HCT116 (cell line): ENCODE measurements around the gene TKTL1. TPM values are rescaled to one million over a fixed set of nuclear protein-coding genes. Genes with fewer than 3 reads are reported as not detected.

ENCODE experiments used
- ATAC-seq: fragments of 200-7000 bp; cut with Tn5 transposase; 2 replicates; pipeline ENCODE4 v1.9.1; 2020; ENCODE audit warnings: mild to moderate bottlenecking, moderate library complexity
- BruUV-seq: library from RNA; stranded (reverse); fragments of 400-500 nt; replicated peaks from 2 replicates; lab custom pipeline; 2021; lab: Mats Ljungman, UMichigan
- CTCF ChIA-PET: fragments of 300-600 bp; sonication (Branson Sonifier 250); formaldehyde crosslinking; loops from one replicate; lab custom pipeline; 2021; ENCODE audit warnings: antibody characterized with exemption; lab: Charles Lee
- POLR2A ChIA-PET: fragments of 300-600, 350-600 bp; sonication (Branson Sonifier 250); formaldehyde crosslinking; loops from one replicate; lab custom pipeline; 2021; ENCODE audit warnings: antibody characterized with exemption; lab: Charles Lee
- RAD21 ChIA-PET, 2 experiments: fragments of 300-600 bp; sonication (Branson Sonifier 250); formaldehyde crosslinking; loops; one replicate each; lab custom pipeline; 2023; ENCODE audit warnings: low total read pairs in 2 of 2; ENCODE audit not compliant: uncharacterized antibody in 2 of 2, unreplicated experiment in 2 of 2, low non-redundant PET in 1 of 2; lab: Charles Lee
- DNase-seq: peaks from one replicate; pipeline ENCODE4 v3.0.0-alpha.2; 2010; ENCODE audit warnings: low read depth, low spot score
- H2AFZ ChIP-seq: fragments of 200-600 bp; shearing (Covaris generic), sonication (generic); 2 replicates; pipeline ENCODE4 v1.6.1; 2017; ENCODE audit warnings: low read depth, mixed run types, mixed read lengths, antibody characterized with exemption, low read length; ENCODE audit not compliant: poor library complexity, severe bottlenecking
- H3K27ac ChIP-seq: 2 replicates; pipeline ENCODE4 v1.5.1; 2012; ENCODE audit warnings: low read depth, low read length
- H3K27me3 ChIP-seq: fragments of 200-600 bp; sonication (generic); 2 replicates; pipeline ENCODE4 v1.6.1; 2016; ENCODE audit warnings: mixed run types, low read length, mixed read lengths; ENCODE audit not compliant: insufficient read depth
- H3K36me3 ChIP-seq, 2 experiments: fragments of 200-500 bp in 1 of 2; fragments of 200-600 bp in 1 of 2; sonication (Bioruptor generic) in 1 of 2; sonication (generic) in 1 of 2; 2 replicates each; pipeline versions ENCODE4 v1.5.1 to v1.6.1; 2014 to 2016; ENCODE audit warnings: low read length in 2 of 2, inconsistent platforms in 1 of 2, mixed read lengths in 1 of 2, mixed run types in 1 of 2; ENCODE audit not compliant: insufficient read depth in 2 of 2, control insufficient read depth in 1 of 2
- H3K4me1 ChIP-seq, 2 experiments: fragments of 200-600 bp in 1 of 2; sonication (generic) in 1 of 2; 2 replicates each; pipeline versions ENCODE4 v1.5.1 to v1.6.1; 2012 to 2017; ENCODE audit warnings: low read length in 2 of 2, inconsistent platforms in 1 of 2, mild to moderate bottlenecking in 1 of 2, mixed read lengths in 1 of 2, mixed run types in 1 of 2, moderate library complexity in 1 of 2; ENCODE audit not compliant: insufficient read depth in 2 of 2, control insufficient read depth in 1 of 2
- H3K4me2 ChIP-seq: fragments of 200-600 bp; sonication (generic); 2 replicates; pipeline ENCODE4 v1.6.1; 2017; ENCODE audit warnings: mixed run types, low read length, mixed read lengths
- H3K4me3 ChIP-seq, 2 experiments: fragments of 200-600 bp in 1 of 2; sonication (generic) in 1 of 2; replicated peaks in 1 of 2; 2 replicates each; pipeline ENCODE4 v1.5.1; 2011 to 2016; ENCODE audit warnings: low read length in 2 of 2, control low read depth in 1 of 2, low read depth in 1 of 2, mild to moderate bottlenecking in 1 of 2, mixed read lengths in 1 of 2, mixed run types in 1 of 2
- H3K79me2 ChIP-seq: fragments of 200-600 bp; sonication (generic); 2 replicates; pipeline ENCODE4 v1.6.1; 2017; ENCODE audit warnings: mild to moderate bottlenecking, mixed run types, low read length, moderate library complexity, mixed read lengths; ENCODE audit not compliant: insufficient read depth
- H3K9ac ChIP-seq: fragments of 200-600 bp; sonication (generic); 2 replicates; pipeline ENCODE4 v1.6.1; 2016; ENCODE audit warnings: low read length, mixed read lengths
- H3K9me2 ChIP-seq: fragments of 200-600 bp; sonication (generic), shearing (Covaris generic); 2 replicates; pipeline ENCODE4 v1.6.1; 2017; ENCODE audit warnings: mixed run types, mild to moderate bottlenecking, moderate library complexity; ENCODE audit not compliant: insufficient read depth
- H3K9me3 ChIP-seq, 2 experiments: fragments of 200-500 bp in 1 of 2; fragments of 200-600 bp in 1 of 2; sonication (Bioruptor generic) in 1 of 2; sonication (generic) in 1 of 2; 2 replicates each; pipeline ENCODE4 v1.6.1; 2014 to 2017; ENCODE audit warnings: low read length in 2 of 2, mixed read lengths in 2 of 2, inconsistent platforms in 1 of 2, low read depth in 1 of 2, mild to moderate bottlenecking in 1 of 2, mixed run types in 1 of 2, moderate library complexity in 1 of 2; ENCODE audit not compliant: control insufficient read depth in 1 of 2, insufficient read depth in 1 of 2
- H4K20me1 ChIP-seq: fragments of 200-600 bp; sonication (generic), shearing (Covaris generic); 2 replicates; pipeline ENCODE4 v1.6.1; 2017; ENCODE audit warnings: mixed run types, mild to moderate bottlenecking, moderate library complexity; ENCODE audit not compliant: insufficient read depth
- ATF3 ChIP-seq: IDR thresholded peaks from 2 replicates; pipeline ENCODE4 v1.6.1; 2012
- CBX3 ChIP-seq: IDR thresholded peaks from 2 replicates; pipeline ENCODE4 v1.6.1; 2012; ENCODE audit warnings: low read depth
- CEBPB ChIP-seq: IDR thresholded peaks from 2 replicates; pipeline ENCODE4 v1.6.1; 2012; ENCODE audit warnings: low read depth
- CTCF ChIP-seq, 3 experiments: fragments of 200-600 bp in 1 of 3; sonication (generic) in 1 of 3; IDR thresholded peaks in 2 of 3; conservative IDR thresholded peaks in 1 of 3; 2 replicates each; pipeline ENCODE4 v1.5.1; 2012 to 2017; ENCODE audit warnings: low read depth in 2 of 3, low read length in 2 of 3, antibody characterized with exemption in 1 of 3, borderline replicate concordance in 1 of 3, control low read depth in 1 of 3, mild to moderate bottlenecking in 1 of 3, mixed read lengths in 1 of 3, mixed run types in 1 of 3, moderate library complexity in 1 of 3; ENCODE audit not compliant: insufficient read depth in 1 of 3
- EGR1 ChIP-seq: IDR thresholded peaks from 2 replicates; pipeline ENCODE4 v1.6.1; 2012; ENCODE audit warnings: low read depth
- RAD21 ChIP-seq: IDR thresholded peaks from 2 replicates; pipeline ENCODE4 v1.6.1; 2012; ENCODE audit warnings: low read depth, mild to moderate bottlenecking
- REST ChIP-seq: IDR thresholded peaks from 2 replicates; pipeline ENCODE4 v1.6.1; 2012; ENCODE audit warnings: low read depth
- SP1 ChIP-seq: IDR thresholded peaks from 2 replicates; pipeline ENCODE4 v1.6.1; 2012; ENCODE audit warnings: low read depth
- SRF ChIP-seq: IDR thresholded peaks from 2 replicates; pipeline ENCODE4 v1.6.1; 2012; ENCODE audit warnings: low read depth
- TCF7L2 ChIP-seq: IDR thresholded peaks from 2 replicates; pipeline ENCODE4 v1.7.0; 2011; ENCODE audit warnings: borderline replicate concordance, inconsistent platforms; ENCODE audit not compliant: insufficient read depth, insufficient read length; ENCODE audit errors: extremely low read depth
- YY1 ChIP-seq: IDR thresholded peaks from 2 replicates; pipeline ENCODE4 v1.6.1; 2011; ENCODE audit warnings: low read length, low read depth, moderate library complexity, mild to moderate bottlenecking; ENCODE audit not compliant: insufficient replicate concordance; ENCODE audit errors: extremely low read depth
- ZBTB33 ChIP-seq: IDR thresholded peaks from 2 replicates; pipeline ENCODE4 v1.6.1; 2011; ENCODE audit warnings: mild to moderate bottlenecking, low read length, moderate library complexity; ENCODE audit not compliant: insufficient replicate concordance; ENCODE audit errors: extremely low read depth
- intact Hi-C: fragments of 100-400 bp; cut with micrococcal nuclease; formaldehyde crosslinking; loops from 2 replicates; pipeline ENCODE4 v1.10.0; 2022
- total RNA-seq: library from RNA; stranded (reverse); gene quantifications from one replicate; pipeline ENCODE4 v1.2.1, GENCODE V29; 2021; ENCODE audit not compliant: unreplicated experiment

TKTL1 gene
- total RNA-seq, 1 experiment from 2014 or later = 0.34 TPM

- TF ChIP-seq REST = no peak
- TF ChIP-seq ATF3 = no peak
- no peak for TF ChIP-seq TCF7L2
- no peak for TF ChIP-seq EGR1
- no peak for TF ChIP-seq YY1
- TF ChIP-seq RAD21 = no peak
- TF ChIP-seq ZBTB33 = no peak
Observed at GRCh38 chrX:154315416-154315815, 19.8 kb downstream of the TKTL1 start (continued).

- H3K9me3 ChIP-seq = no peaks in the 10 kb centered on the region
- intact Hi-C loops = no loop called here
- no peak overlapping the region for H3K4me3 ChIP-seq
- RAD21 ChIA-PET = no interaction called here
- POLR2A ChIA-PET = no interaction called here
- H3K36me3 ChIP-seq = no peaks in the 10 kb centered on the region
- CTCF ChIA-PET = interaction anchor here (0.8 kb wide), 1 partner anchor 9 kb away, joined by 3 read pairs; no protein-coding TSS in a partner anchor
- no TSS peak for BruUV-seq
- DNase-seq = no peak
- H2AFZ ChIP-seq = peak overlapping the region; percentile 61
- no peaks in the 10 kb centered on the region; a peak in 1 of 4 replicates for H3K4me1 ChIP-seq
- peak; percentile 85 for ATAC-seq
- no peak overlapping the region for H3K4me2 ChIP-seq
- no peaks in the 10 kb centered on the region for H3K9me2 ChIP-seq
- H3K27me3 ChIP-seq = no peaks in the 10 kb centered on the region
- no peak overlapping the region for H3K27ac ChIP-seq
- no peaks in the 10 kb centered on the region for H4K20me1 ChIP-seq
- H3K9ac ChIP-seq = no peak overlapping the region
- TF ChIP-seq CBX3 = no peak
- TF ChIP-seq ATF3 = no peak
- TF ChIP-seq RAD21 = peak; percentile 7; the same call in 1 of the 2 replicates
- TF ChIP-seq CTCF (IDR thresholded peaks at IDR 0.05 in 2 of 3, conservative IDR thresholded peaks at IDR 0.05 in 1 of 3; ENCODE audit: borderline replicate concordance in 1 of 3, insufficient read depth in 1 of 3, low read depth in 2 of 3, low read length in 2 of 3) = peak; percentile 28 to 52 (median 36); a peak in 5 of 6 replicates
- TF ChIP-seq CEBPB = no peak
- TF ChIP-seq SRF = no peak
- TF ChIP-seq SP1 = no peak
- no peak for TF ChIP-seq EGR1
- H3K79me2 ChIP-seq = no peaks in the 10 kb centered on the region
Observed at GRCh38 chrX:154317391-154317995, 21.9 kb downstream of the TKTL1 start.
